Neuron (in vitro differentiated cells): ENCODE results near the gene MYO1C.

Source experiments
- H2AFZ ChIP-seq: one replicate; pipeline ENCODE4 v1.6.1; 2013; ENCODE audit warnings: low read depth, mild to moderate bottlenecking, inconsistent platforms, low read length, moderate library complexity
- H3K27me3 ChIP-seq: one replicate; pipeline ENCODE4 v1.6.1; 2013; ENCODE audit warnings: low read length; ENCODE audit not compliant: insufficient read depth
- H3K36me3 ChIP-seq: one replicate; pipeline ENCODE4 v1.6.1; 2013; ENCODE audit warnings: low read length; ENCODE audit not compliant: insufficient read depth
- H3K4me1 ChIP-seq: one replicate; pipeline ENCODE4 v1.6.1; 2013; ENCODE audit warnings: low read length; ENCODE audit not compliant: insufficient read depth
- H3K4me3 ChIP-seq: 2 replicates; pipeline ENCODE4 v1.5.1; 2013; ENCODE audit warnings: mild to moderate bottlenecking, low read length, moderate library complexity
- H3K9me3 ChIP-seq: one replicate; pipeline ENCODE4 v1.6.1; 2013; ENCODE audit warnings: low read length

The MYO1C gene

GRCh38 chr17:1486802-1487695, 5.4 kb downstream of the MYO1C start:
- H3K36me3 ChIP-seq: peaks cover under 1% of the 10 kb centered on the region
- H2AFZ ChIP-seq: no peak overlapping the region
- H3K9me3 ChIP-seq: no peaks in the 10 kb centered on the region
- H3K4me1 ChIP-seq: peaks cover 14% of the 10 kb centered on the region
- no peaks in the 10 kb centered on the region for H3K27me3 ChIP-seq
- H3K4me3 ChIP-seq: peak overlapping the region; percentile 41

- Histone ChIP-seq H3K4me1 (peaks cover 11% of the 10 kb centered on the region), H2AFZ (no peak overlapping the region), H3K36me3 (peaks cover 10% of the 10 kb centered on the region), H3K4me3 (peak overlapping the region; percentile 29), H3K9me3 (no peaks in the 10 kb centered on the region), H3K27me3 (no peaks in the 10 kb centered on the region)
Observed at GRCh38 chr17:1485423-1486376, 6.8 kb downstream of the MYO1C start.

GRCh38 chr17:1484676-1485422, 7.6 kb downstream of the MYO1C start:
- no peaks in the 10 kb centered on the region for H3K27me3 ChIP-seq
- peaks cover 7% of the 10 kb centered on the region for H3K4me1 ChIP-seq
- peak overlapping the region; percentile 29 for H3K4me3 ChIP-seq
- H3K9me3 ChIP-seq: no peaks in the 10 kb centered on the region
- no peak overlapping the region for H2AFZ ChIP-seq
- H3K36me3 ChIP-seq: peaks cover 13% of the 10 kb centered on the region

- Histone ChIP-seq H3K9me3 (no peaks in the 10 kb centered on the region), H3K4me3 (no peak overlapping the region), H3K4me1 (peaks cover 7% of the 10 kb centered on the region), H3K36me3 (peaks cover 13% of the 10 kb centered on the region), H2AFZ (no peak overlapping the region), H3K27me3 (no peaks in the 10 kb centered on the region)
Observed at GRCh38 chr17:1484060-1484535, 8.4 kb downstream of the MYO1C start.

- Histone ChIP-seq H3K9me3 (no peaks in the 10 kb centered on the region), H3K36me3 (peaks cover 22% of the 10 kb centered on the region), H2AFZ (no peak overlapping the region), H3K27me3 (no peaks in the 10 kb centered on the region), H3K4me3 (no peak overlapping the region), H3K4me1 (no peaks in the 10 kb centered on the region)
Observed at GRCh38 chr17:1482680-1483079, 9.8 kb downstream of the MYO1C start.

DNA sequence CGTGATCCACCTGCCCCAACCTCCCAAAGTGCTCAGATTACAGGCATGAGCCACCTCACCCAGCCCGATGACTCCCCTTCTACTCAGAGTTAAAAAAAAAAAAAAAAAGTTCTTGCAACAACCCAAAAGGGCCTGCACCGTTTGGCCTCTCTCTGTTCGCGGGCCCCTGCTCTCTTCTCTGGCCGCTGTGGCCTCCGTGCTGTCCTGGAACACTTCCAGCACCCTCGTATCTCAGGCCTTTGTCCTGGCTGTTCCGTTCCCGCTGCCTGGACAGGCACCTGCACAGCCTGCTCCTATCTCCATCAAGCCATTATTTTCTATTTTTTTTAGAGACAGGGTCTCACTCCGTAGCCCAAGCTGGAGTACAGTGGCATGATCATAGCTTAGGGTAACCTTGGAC, 10.8 kb downstream of the MYO1C start:
- Histone ChIP-seq H2AFZ (no peak overlapping the region), H3K4me3 (no peak overlapping the region), H3K4me1 (no peaks in the 10 kb centered on the region), H3K36me3 (peaks cover 28% of the 10 kb centered on the region), H3K27me3 (no peaks in the 10 kb centered on the region), H3K9me3 (no peaks in the 10 kb centered on the region)

DNA sequence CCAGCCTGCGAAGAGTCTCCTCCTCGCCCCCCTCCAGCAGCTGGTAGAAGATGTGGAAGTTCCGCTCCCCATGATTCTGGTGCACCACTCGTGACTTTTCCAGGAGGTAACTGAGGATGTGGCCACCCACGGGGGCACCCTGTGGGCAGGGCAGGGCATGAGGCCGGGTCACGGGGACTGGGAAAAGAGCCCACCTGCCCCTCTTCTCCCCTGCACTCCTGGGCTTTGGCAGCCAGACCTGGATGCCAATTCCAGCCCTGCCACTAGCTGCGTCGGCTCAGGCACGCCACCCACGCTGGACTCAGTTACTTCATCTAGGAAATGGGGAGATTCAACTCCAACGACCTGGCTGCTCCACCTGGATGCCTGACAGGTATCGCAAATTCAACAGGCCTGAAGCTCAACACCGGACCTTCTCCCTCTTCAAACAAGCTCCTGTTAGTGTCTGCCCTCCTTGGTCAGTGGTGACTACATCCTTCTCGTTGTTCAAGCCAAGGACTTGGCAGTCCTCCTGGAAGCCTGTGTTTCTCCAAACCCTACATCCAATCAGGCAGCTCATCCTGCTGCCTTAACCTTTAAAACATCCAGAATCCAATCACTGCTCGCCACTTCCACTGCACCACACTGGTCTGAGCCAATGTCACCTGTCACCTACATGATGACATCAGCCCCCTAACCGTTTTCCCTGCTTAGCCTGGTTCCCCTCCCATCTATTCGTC, 11.6 kb downstream of the MYO1C start:
- Histone ChIP-seq H3K27me3 (no peaks in the 10 kb centered on the region), H3K4me1 (no peaks in the 10 kb centered on the region), H2AFZ (no peak overlapping the region), H3K9me3 (no peaks in the 10 kb centered on the region), H3K4me3 (no peak overlapping the region), H3K36me3 (peaks cover 28% of the 10 kb centered on the region)

DNA sequence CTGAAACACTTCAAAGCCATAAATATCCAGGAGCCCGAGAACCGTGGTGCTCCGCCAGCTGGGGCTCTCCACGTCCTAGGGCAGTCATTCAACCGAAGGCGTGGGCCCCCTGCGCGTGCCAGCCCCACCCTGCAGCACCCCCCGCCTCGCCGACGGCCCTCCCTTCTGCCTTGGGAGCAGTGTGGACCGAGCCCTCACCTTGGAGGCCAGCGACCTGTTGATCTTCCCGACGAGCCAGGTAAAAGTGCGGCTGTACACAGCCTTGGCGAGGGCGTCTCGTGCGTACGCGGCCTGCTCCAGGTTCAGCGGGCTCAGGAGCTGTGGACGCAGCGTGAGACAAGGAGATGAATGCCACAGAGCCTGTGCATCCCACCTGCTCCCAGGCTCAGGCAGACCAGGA, 14.1 kb downstream of the MYO1C start:
- peaks cover 28% of the 10 kb centered on the region for H3K36me3 ChIP-seq
- no peak overlapping the region for H3K4me3 ChIP-seq
- H3K27me3 ChIP-seq: no peaks in the 10 kb centered on the region
- H3K4me1 ChIP-seq: no peaks in the 10 kb centered on the region
- H3K9me3 ChIP-seq: no peaks in the 10 kb centered on the region
- no peak overlapping the region for H2AFZ ChIP-seq

DNA sequence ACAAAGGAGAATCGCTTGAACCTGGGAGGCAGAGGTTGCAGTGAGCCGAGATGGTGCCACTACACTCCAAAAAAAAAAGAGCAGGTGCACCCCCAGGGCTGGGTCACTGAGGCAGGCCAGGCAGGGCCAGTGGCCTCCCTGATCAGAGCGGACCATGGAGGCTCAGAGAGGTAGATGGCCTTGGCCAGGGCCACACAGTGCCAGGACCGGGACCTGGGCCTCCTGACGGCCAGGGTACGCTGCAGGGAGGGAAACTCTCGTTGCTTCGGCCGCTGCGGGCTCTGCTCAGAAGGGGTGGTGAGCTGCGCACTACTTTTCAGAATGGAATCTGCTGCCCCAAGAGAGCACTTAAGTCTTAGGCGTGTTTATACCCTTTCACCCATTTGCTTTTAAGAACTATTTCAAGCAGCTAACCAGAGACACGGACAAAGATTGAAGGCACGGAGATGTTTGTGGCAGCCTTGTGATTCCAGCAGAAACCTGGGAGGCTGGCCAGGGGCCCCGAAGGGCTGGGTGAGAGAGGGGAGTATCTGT, 17.1 kb downstream of the MYO1C start:
- no peak overlapping the region for H3K4me3 ChIP-seq
- no peaks in the 10 kb centered on the region for H3K27me3 ChIP-seq
- H3K4me1 ChIP-seq: no peaks in the 10 kb centered on the region
- H2AFZ ChIP-seq: no peak overlapping the region
- peaks cover 20% of the 10 kb centered on the region for H3K36me3 ChIP-seq
- H3K9me3 ChIP-seq: no peaks in the 10 kb centered on the region

GRCh38 chr17:1474402-1475189, 17.9 kb downstream of the MYO1C start:
- Histone ChIP-seq H3K36me3 (peaks cover 25% of the 10 kb centered on the region), H2AFZ (no peak overlapping the region), H3K27me3 (no peaks in the 10 kb centered on the region), H3K9me3 (no peaks in the 10 kb centered on the region), H3K4me3 (no peak overlapping the region), H3K4me1 (no peaks in the 10 kb centered on the region)

DNA sequence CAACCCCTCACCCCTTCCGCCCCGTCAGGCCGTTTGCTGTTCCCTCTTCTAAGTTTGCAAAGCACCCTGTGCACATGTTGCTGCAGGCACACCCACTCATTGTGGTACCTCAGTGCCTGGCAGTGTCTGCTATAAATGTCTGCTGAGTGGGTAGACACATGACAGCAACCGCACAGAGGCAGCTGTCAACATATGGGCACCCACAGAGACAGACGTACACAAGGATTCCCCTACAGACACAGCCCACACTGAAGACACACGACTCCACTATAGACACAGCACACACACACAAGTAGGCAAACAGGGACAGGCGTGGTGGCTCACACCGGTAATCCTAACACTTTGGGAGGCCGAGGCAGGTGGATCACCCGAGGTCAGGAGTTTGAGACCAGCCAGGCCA, 18.6 kb downstream of the MYO1C start:
- no peaks in the 10 kb centered on the region for H3K4me1 ChIP-seq
- H3K36me3 ChIP-seq: peaks cover 27% of the 10 kb centered on the region

More for the DNA sequence above, 18.6 kb downstream of the MYO1C start:
- Histone ChIP-seq H3K27me3 (no peaks in the 10 kb centered on the region), H3K9me3 (no peaks in the 10 kb centered on the region), H2AFZ (no peak overlapping the region), H3K4me3 (no peak overlapping the region)
